ENCODE data around the gene CDH24. TPM values are rescaled to one million over a fixed set of nuclear protein-coding genes. Genes with fewer than 3 reads are reported as not detected.

CDH24 gene
- total and polyA plus RNA-seq, 2 of the 13 experiments (the other 11 are each of a cell fraction or from before 2014, with no cell fraction given) = 0.69 to 0.99 TPM

GRCh38 chr14:23056956-23057756, at the start of gene CDH24 (continued):
- no peak for TF ChIP-seq ZNF503 (CRISPR knock-in tag; IDR thresholded peaks at IDR 0.05)
- TF ChIP-seq ZNF672 (CRISPR knock-in tag; IDR thresholded peaks at IDR 0.05) = peak; percentile 65; the same call in 1 of the 2 replicates
- TF ChIP-seq E2F1 (CRISPR knock-in tag; IDR thresholded peaks at IDR 0.05) = no peak
- TF ChIP-seq ZNF296 (CRISPR knock-in tag; conservative IDR thresholded peaks at IDR 0.05) = 0 out of 2 replicates have a peak, but pooled peaks have one; percentile 65
- TF ChIP-seq FOXC1 (CRISPR knock-in tag; IDR thresholded peaks at IDR 0.05; ENCODE audit: borderline replicate concordance) = 0 out of 2 replicates have a peak, but pooled peaks have one; percentile 46
- TF ChIP-seq ZNF12 (CRISPR knock-in tag; IDR thresholded peaks at IDR 0.05) = no peak
- TF ChIP-seq ZNF580 (CRISPR knock-in tag; IDR thresholded peaks at IDR 0.05; ENCODE audit: borderline replicate concordance, low read depth) = no peak
- TF ChIP-seq KLF16 (CRISPR knock-in tag; IDR thresholded peaks at IDR 0.05) = peak in 1 of 2 experiments; percentile 12; a peak in 1 of 4 replicates
- TF ChIP-seq KMT2B (CRISPR knock-in tag; IDR thresholded peaks at IDR 0.05) = no peak
- TF ChIP-seq KLF9 (CRISPR knock-in tag; IDR thresholded peaks at IDR 0.05; ENCODE audit: low read depth) = no peak
- no peak; the same call in 1 of the 2 replicates for TF ChIP-seq ZNF562 (CRISPR knock-in tag; IDR thresholded peaks at IDR 0.05; ENCODE audit: borderline replicate concordance)
- TF ChIP-seq NBN (conservative IDR thresholded peaks at IDR 0.05) = peak; percentile 96
- TF ChIP-seq ZSCAN21 (CRISPR knock-in tag; IDR thresholded peaks at IDR 0.05; ENCODE audit: borderline replicate concordance) = peak; percentile 15
- TF ChIP-seq MEIS1 (CRISPR knock-in tag; IDR thresholded peaks at IDR 0.05; ENCODE audit: borderline replicate concordance) = no peak
- peak; percentile 16; the same call in 1 of the 2 replicates for TF ChIP-seq CCDC6 (CRISPR knock-in tag; IDR thresholded peaks at IDR 0.05)
- TF ChIP-seq NR2F2 (IDR thresholded peaks at IDR 0.05; ENCODE audit: borderline replicate concordance, low read depth) = no peak
- peak; percentile 36; the same call in 1 of the 2 replicates for TF ChIP-seq FOXA1 (IDR thresholded peaks at IDR 0.05)
- TF ChIP-seq FOXA1 (CRISPR knock-in tag; IDR thresholded peaks at IDR 0.05) = no peak
- no peak for TF ChIP-seq ZNF337 (CRISPR knock-in tag; IDR thresholded peaks at IDR 0.05; ENCODE audit: borderline replicate concordance, low read depth)
- no peak for TF ChIP-seq HIC2 (CRISPR knock-in tag; IDR thresholded peaks at IDR 0.05; ENCODE audit: low read depth)
- no peak for TF ChIP-seq HNRNPUL1 (IDR thresholded peaks at IDR 0.05; ENCODE audit: low read depth, low read length)
- no peak for TF ChIP-seq SP2 (CRISPR knock-in tag; IDR thresholded peaks at IDR 0.05)
- no peak for TF ChIP-seq ZBTB3 (CRISPR knock-in tag; IDR thresholded peaks at IDR 0.05; ENCODE audit: borderline replicate concordance, low read depth)
